Cardiac fibroblast (primary cell): Measurements from ENCODE around the gene NFIX.

Experiments
- DNase-seq, 2 donors: peaks; one replicate each; pipeline versions ENCODE4 v3.0.0 to v3.0.0-alpha.2; 2010; ENCODE audit warnings: low read depth in 2 of 2
- H3K4me3 ChIP-seq, 2 donors: replicated peaks in 1 of 2; 1 replicate in 1 of 2; 2 replicates in 1 of 2; pipeline ENCODE4 v1.5.1; 2011; ENCODE audit warnings: low read depth in 2 of 2, low read length in 2 of 2, mild to moderate bottlenecking in 2 of 2, moderate library complexity in 1 of 2
- CTCF ChIP-seq: IDR thresholded peaks from one replicate; pipeline ENCODE4 v1.5.1; 2011; ENCODE audit warnings: low read depth, mild to moderate bottlenecking, low read length, inconsistent platforms

The NFIX gene

GRCh38 chr19:13130886-13131490 is 135.7 kb downstream of the NFIX start:
- H3K4me3 ChIP-seq, result no peak overlapping the region
- no peak for DNase-seq
- TF ChIP-seq CTCF, result no peak

GRCh38 chr19:13132471-13133180 is 137.4 kb downstream of the NFIX start:
- H3K4me3 ChIP-seq, result no peak overlapping the region
- peak; percentile 36 to 70 for DNase-seq
- TF ChIP-seq CTCF, result no peak

GRCh38 chr19:13133241-13133870 is 138.1 kb downstream of the NFIX start:
- no peak for TF ChIP-seq CTCF
- H3K4me3 ChIP-seq, result no peak overlapping the region
- no peak for DNase-seq

GRCh38 chr19:13134626-13135025 is 139.4 kb downstream of the NFIX start:
- no peak for DNase-seq
- TF ChIP-seq CTCF, result no peak
- no peak overlapping the region for H3K4me3 ChIP-seq

GRCh38 chr19:13135068-13136062 is 140.1 kb downstream of the NFIX start:
- no peak for TF ChIP-seq CTCF
- DNase-seq, result no peak
- H3K4me3 ChIP-seq, result no peak overlapping the region

- no peak for DNase-seq
- no peak for TF ChIP-seq CTCF
- no peak overlapping the region for H3K4me3 ChIP-seq
Observed at GRCh38 chr19:13137290-13137794, 142.1 kb downstream of the NFIX start.
